Thyroid gland (tissue), 4 donors: Measurements from ENCODE around the gene DSEL. TPM values are rescaled to one million over a fixed set of nuclear protein-coding genes. Genes with fewer than 3 reads are reported as not detected.

Source experiments
- DNase-seq, 2 donors: peaks; one replicate each; pipeline ENCODE4 v3.0.0-alpha.2; 2019
- H3K27ac ChIP-seq, 3 donors: fragments of 200-600 bp; sonication (generic); 1 replicate in 2 of 3; 2 replicates in 1 of 3; pipeline ENCODE4 v1.5.1; 2016 to 2019; ENCODE audit warnings: mild to moderate bottlenecking in 1 of 3, moderate library complexity in 1 of 3
- H3K27me3 ChIP-seq: fragments of 200-600 bp; sonication (generic); one replicate; pipeline ENCODE4 v1.5.1; 2019
- H3K36me3 ChIP-seq, 2 donors: fragments of 200-600 bp; sonication (generic); one replicate each; pipeline ENCODE4 v1.5.1; 2016 to 2019
- H3K4me1 ChIP-seq, 2 donors: fragments of 200-600 bp; sonication (generic); one replicate each; pipeline ENCODE4 v1.5.1; 2017 to 2019
- H3K4me3 ChIP-seq, 3 donors: fragments of 200-600 bp; sonication (generic); replicated peaks in 1 of 3; 1 replicate in 2 of 3; 2 replicates in 1 of 3; pipeline ENCODE4 v1.5.1; 2016; ENCODE audit warnings: mild to moderate bottlenecking in 1 of 3
- H3K9me3 ChIP-seq: fragments of 200-600 bp; sonication (generic); one replicate; pipeline ENCODE4 v1.5.1; 2017
- CTCF ChIP-seq, 6 experiments: fragments of 200-600 bp in 3 of 6; fragments of 450-650 bp in 3 of 6; sonication (generic) in 3 of 6; IDR thresholded peaks; one replicate each; pipeline ENCODE4 v1.5.1; 2016 to 2019; ENCODE audit warnings: antibody characterized with exemption in 6 of 6, mild to moderate bottlenecking in 2 of 6, inconsistent platforms in 1 of 6, moderate library complexity in 1 of 6
- POLR2A ChIP-seq, 2 donors: fragments of 450-650 bp; IDR thresholded peaks; one replicate each; pipeline ENCODE4 v1.6.1; 2017; ENCODE audit warnings: antibody characterized with exemption in 2 of 2, mild to moderate bottlenecking in 2 of 2, moderate library complexity in 1 of 2
- WGBS, 2 donors: methylation state at CpG; one replicate each; pipeline ENCODE4 v1.1.5; 2017; 5-methylcytosine and 5-hydroxymethylcytosine counted together
- intact Hi-C: fragments of 100-400 bp; cut with DNase I; formaldehyde crosslinking; loops from one replicate; pipeline ENCODE4 v1.15.1; 2023
- total RNA-seq, 4 donors: library from RNA; depleted of rRNA; stranded (reverse); fragments of >200 nt; gene quantifications; one replicate each; pipeline ENCODE4 v1.2.3, GENCODE V29; 2016

Gene DSEL
- total RNA-seq, 4 donors from 2014 or later, result 5.7 to 8.2 (median 7.5) TPM

GRCh38 chr18:67540559-67540958 lies 24.0 kb upstream of the DSEL start:
- DNase-seq, result no peak
- H3K27me3 ChIP-seq, result no peaks in the 10 kb centered on the region
- H3K36me3 ChIP-seq, result no peaks in the 10 kb centered on the region
- no peak overlapping the region for H3K4me3 ChIP-seq
- no peaks in the 10 kb centered on the region for H3K9me3 ChIP-seq
- no peaks in the 10 kb centered on the region for H3K4me1 ChIP-seq
- H3K27ac ChIP-seq, result no peak overlapping the region
- TF ChIP-seq CTCF (IDR thresholded peaks at IDR 0.05), result no peak
- no peak for TF ChIP-seq POLR2A (IDR thresholded peaks at IDR 0.05)
- intact Hi-C loops, result no loop called here
- 95 to 97% methylated on average over 5 of the region's 5 CpGs for WGBS, 2 donors

GRCh38 chr18:67531929-67532328 lies 15.4 kb upstream of the DSEL start:
- no peaks in the 10 kb centered on the region for H3K9me3 ChIP-seq
- no peaks in the 10 kb centered on the region for H3K27me3 ChIP-seq
- DNase-seq, result no peak
- no peaks in the 10 kb centered on the region for H3K36me3 ChIP-seq
- TF ChIP-seq CTCF (IDR thresholded peaks at IDR 0.05) (no peak), POLR2A (IDR thresholded peaks at IDR 0.05) (no peak)
- no peaks in the 10 kb centered on the region for H3K4me1 ChIP-seq
- intact Hi-C loops, result no loop called here
- H3K4me3 ChIP-seq, result no peak overlapping the region
- WGBS, 2 donors, result 95 to 100% methylated on average over 2 of the region's 2 CpGs
- no peak overlapping the region for H3K27ac ChIP-seq

- no peaks in the 10 kb centered on the region for H3K9me3 ChIP-seq
- H3K27me3 ChIP-seq, result no peaks in the 10 kb centered on the region
- no peaks in the 10 kb centered on the region for H3K36me3 ChIP-seq
- peak; percentile 75 to 82 for DNase-seq
- H3K27ac ChIP-seq, result peak overlapping the region; percentile 25 to 75 (median 30)
- no peak overlapping the region for H3K4me3 ChIP-seq
- TF ChIP-seq POLR2A (IDR thresholded peaks at IDR 0.05), result no peak
- TF ChIP-seq CTCF (IDR thresholded peaks at IDR 0.05), result no peak
- 38 to 60% methylated on average over 3 of the region's 3 CpGs for WGBS, 2 donors
- intact Hi-C loops, result no loop called here
- H3K4me1 ChIP-seq, result peaks cover 10 to 14% of the 10 kb centered on the region in 2 donors
Measured at GRCh38 chr18:67525328-67526099, 9.0 kb upstream of the DSEL start.

GRCh38 chr18:67520351-67520921 lies 3.9 kb upstream of the DSEL start:
- Histone ChIP-seq H3K4me1 (peaks cover 10 to 13% of the 10 kb centered on the region in 2 donors), H3K36me3 (no peaks in the 10 kb centered on the region), H3K9me3 (no peaks in the 10 kb centered on the region), H3K27ac (no peak overlapping the region), H3K27me3 (no peaks in the 10 kb centered on the region), H3K4me3 (no peak overlapping the region)
- intact Hi-C loops, result no loop called here
- no peak for DNase-seq
- WGBS, 2 donors, result 72 to 78% methylated on average over 2 of the region's 2 CpGs
- no peak for TF ChIP-seq CTCF (IDR thresholded peaks at IDR 0.05)
- no peak for TF ChIP-seq POLR2A (IDR thresholded peaks at IDR 0.05)

GRCh38 chr18:67519592-67519991 lies 3.1 kb upstream of the DSEL start:
- no peak for DNase-seq
- Histone ChIP-seq H3K36me3 (no peaks in the 10 kb centered on the region), H3K27ac (no peak overlapping the region), H3K27me3 (no peaks in the 10 kb centered on the region), H3K9me3 (no peaks in the 10 kb centered on the region), H3K4me1 (peaks cover 4 to 6% of the 10 kb centered on the region in 2 donors), H3K4me3 (no peak overlapping the region)
- TF ChIP-seq POLR2A (IDR thresholded peaks at IDR 0.05) (no peak), CTCF (IDR thresholded peaks at IDR 0.05) (no peak)
- 83 to 90% methylated on average over 2 of the region's 2 CpGs for WGBS, 2 donors
- intact Hi-C loops, result no loop called here
